Neural cell (in vitro differentiated cells): Measurements from ENCODE around the gene NTHL1.

Experiments
- EP300 ChIP-seq: fragments of 450-650 bp; conservative IDR thresholded peaks from 2 replicates; pipeline ENCODE4 v1.6.1; 2014; ENCODE audit warnings: antibody characterized with exemption, mild to moderate bottlenecking, moderate library complexity; ENCODE audit not compliant: poor library complexity, severe bottlenecking
- EZH2 ChIP-seq: fragments of 200-600, 300-800 bp; shearing (Covaris generic), sonication (generic); IDR thresholded peaks from 2 replicates; pipeline ENCODE4 v1.6.1; 2014; ENCODE audit warnings: antibody characterized with exemption, low read length, borderline replicate concordance, mild to moderate bottlenecking; ENCODE audit not compliant: insufficient read depth, poor library complexity, severe bottlenecking
- POLR2AphosphoS5 ChIP-seq: IDR thresholded peaks from 2 replicates; pipeline ENCODE4 v1.6.1; 2012
- RAD21 ChIP-seq: fragments of 450-650 bp; conservative IDR thresholded peaks from 2 replicates; pipeline ENCODE4 v1.6.1; 2014; ENCODE audit warnings: antibody characterized with exemption, mild to moderate bottlenecking, moderate library complexity
- SMC3 ChIP-seq: fragments of 450-650 bp; conservative IDR thresholded peaks from 2 replicates; pipeline ENCODE4 v1.6.1; 2014; ENCODE audit warnings: antibody characterized with exemption, mild to moderate bottlenecking, moderate library complexity; ENCODE audit not compliant: poor library complexity
- TAF1 ChIP-seq: IDR thresholded peaks from 2 replicates; pipeline ENCODE4 v1.6.1; 2012; ENCODE audit warnings: low read depth
- TF ChIP-seq, protein P1 (sequence below): fragments of 450-650 bp; IDR thresholded peaks from 2 replicates; pipeline ENCODE4 v1.5.1; 2014; ENCODE audit warnings: antibody characterized with exemption, mild to moderate bottlenecking, moderate library complexity; ENCODE audit not compliant: poor library complexity, severe bottlenecking

DNA sequence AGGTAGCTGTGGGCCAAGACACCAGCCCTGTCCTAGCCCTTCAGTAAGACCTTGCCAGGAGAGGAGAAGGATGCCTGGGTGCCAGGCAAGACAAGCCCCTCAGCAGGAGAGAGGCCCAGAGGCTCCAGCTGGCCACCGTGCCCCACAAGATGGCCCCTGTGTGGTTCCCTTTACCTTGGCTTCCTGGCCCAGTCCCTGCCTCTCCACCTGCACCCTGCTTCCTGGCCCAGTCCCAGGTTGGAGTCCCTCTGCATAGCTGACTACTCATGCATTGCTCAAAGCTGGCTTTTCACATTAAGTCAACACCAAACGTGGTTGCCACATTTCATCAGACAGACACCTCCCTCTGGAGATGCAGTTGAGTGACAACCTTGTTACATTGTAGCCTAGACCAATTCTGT is 53.9 kb downstream of the NTHL1 start:
- TF ChIP-seq EZH2: no peak
- TF ChIP-seq POLR2AphosphoS5: no peak
- TF ChIP-seq, protein P1, sequence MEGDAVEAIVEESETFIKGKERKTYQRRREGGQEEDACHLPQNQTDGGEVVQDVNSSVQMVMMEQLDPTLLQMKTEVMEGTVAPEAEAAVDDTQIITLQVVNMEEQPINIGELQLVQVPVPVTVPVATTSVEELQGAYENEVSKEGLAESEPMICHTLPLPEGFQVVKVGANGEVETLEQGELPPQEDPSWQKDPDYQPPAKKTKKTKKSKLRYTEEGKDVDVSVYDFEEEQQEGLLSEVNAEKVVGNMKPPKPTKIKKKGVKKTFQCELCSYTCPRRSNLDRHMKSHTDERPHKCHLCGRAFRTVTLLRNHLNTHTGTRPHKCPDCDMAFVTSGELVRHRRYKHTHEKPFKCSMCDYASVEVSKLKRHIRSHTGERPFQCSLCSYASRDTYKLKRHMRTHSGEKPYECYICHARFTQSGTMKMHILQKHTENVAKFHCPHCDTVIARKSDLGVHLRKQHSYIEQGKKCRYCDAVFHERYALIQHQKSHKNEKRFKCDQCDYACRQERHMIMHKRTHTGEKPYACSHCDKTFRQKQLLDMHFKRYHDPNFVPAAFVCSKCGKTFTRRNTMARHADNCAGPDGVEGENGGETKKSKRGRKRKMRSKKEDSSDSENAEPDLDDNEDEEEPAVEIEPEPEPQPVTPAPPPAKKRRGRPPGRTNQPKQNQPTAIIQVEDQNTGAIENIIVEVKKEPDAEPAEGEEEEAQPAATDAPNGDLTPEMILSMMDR: no peak
- TF ChIP-seq EP300: no peak
- no peak for TF ChIP-seq TAF1
- no peak for TF ChIP-seq RAD21
- no peak for TF ChIP-seq SMC3
